ENCODE results near the gene MGMT. TPM values are rescaled to one million over a fixed set of nuclear protein-coding genes. Genes with fewer than 3 reads are reported as not detected.

Gene MGMT
- total and polyA plus RNA-seq, 9 of the 15 experiments (the other 6 are each of a cell fraction or from before 2014, with no cell fraction given), result 0.03 to 0.29 (median 0.11) TPM; not detected in 4

- 4% methylated on average over 3 of the region's 3 CpGs for WGBS (ENCODE audit: insufficient coverage, low coverage, missing lambda C conversion rate)
- ATAC-seq (no peak), FAIRE-seq (no peak)
These were observed 216.9 kb downstream of the MGMT start for GRCh38 chr10:129683920-129684319.

More at GRCh38 chr10:129683920-129684319, 216.9 kb downstream of the MGMT start:
- no peak overlapping the region for H3K4me3 ChIP-seq
- H3K36me3 ChIP-seq (ENCODE audit: control insufficient read depth, insufficient read depth, low read length), result no peaks in the 10 kb centered on the region
- no peaks in the 10 kb centered on the region for H3K9me1 ChIP-seq (ENCODE audit: control insufficient read depth, insufficient read depth, low read length)
- CTCF ChIA-PET (ENCODE audit: low intra/inter-chr PET ratio), result no interaction called here
- no peaks in the 10 kb centered on the region for H3K9me3 ChIP-seq (replicated peaks; ENCODE audit: control insufficient read depth, insufficient read depth, low read depth, low read length)
- H3K9ac ChIP-seq (ENCODE audit: insufficient read depth in 1 of 2, low read depth in 2 of 2, low read length in 2 of 2), result no peak overlapping the region
- POLR2A ChIA-PET, result no interaction called here
- no peaks in the 10 kb centered on the region for H3K79me2 ChIP-seq (ENCODE audit: control insufficient read depth, insufficient read depth, low read length)
- in situ Hi-C loops (cut with MboI) (no loop called here), intact Hi-C loops (cut with micrococcal nuclease) (no loop called here)
- H3K27me3 ChIP-seq (ENCODE audit: control insufficient read depth in 2 of 2, insufficient read depth in 2 of 2, low read length in 2 of 2), result peaks cover 0 to 10% of the 10 kb centered on the region in 2 experiments; a peak in 2 of 5 replicates
- BruUV-seq (replicated peaks), result no TSS peak
- no peak overlapping the region for H2AFZ ChIP-seq (ENCODE audit: low read depth, low read length)
- H3K4me2 ChIP-seq (ENCODE audit: insufficient read depth, low read length), result no peak overlapping the region
- TF ChIP-seq CREB3L1 (IDR thresholded peaks at IDR 0.05; ENCODE audit: borderline replicate concordance, low read depth), result no peak
- no peak for TF ChIP-seq YBX1 (IDR thresholded peaks at IDR 0.05)
- TF ChIP-seq TAL1 (IDR thresholded peaks at IDR 0.05), result no peak
- TF ChIP-seq ZNF644 (tag; IDR thresholded peaks at IDR 0.05; ENCODE audit: low read depth), result no peak
- no peak for TF ChIP-seq ZNF165 (CRISPR knock-in tag; IDR thresholded peaks at IDR 0.05; ENCODE audit: borderline replicate concordance)
- no peak for TF ChIP-seq ZNF75A (CRISPR knock-in tag; IDR thresholded peaks at IDR 0.05)
- no peak for TF ChIP-seq ASH1L (IDR thresholded peaks at IDR 0.05; ENCODE audit: borderline replicate concordance, low read depth, partially characterized antibody)
- TF ChIP-seq ZNF445 (CRISPR knock-in tag; IDR thresholded peaks at IDR 0.05; ENCODE audit: low read depth), result no peak
- TF ChIP-seq GABPB1 (CRISPR knock-in tag; IDR thresholded peaks at IDR 0.05), result no peak
- no peak for TF ChIP-seq POLR3A (IDR thresholded peaks at IDR 0.05; ENCODE audit: borderline replicate concordance, extremely low read depth, insufficient read depth, insufficient read length)
- TF ChIP-seq C11orf30 (IDR thresholded peaks at IDR 0.05; ENCODE audit: low read depth), result no peak
- no peak for TF ChIP-seq ZNF175 (CRISPR knock-in tag; IDR thresholded peaks at IDR 0.05; ENCODE audit: low read depth)
- TF ChIP-seq GTF2F1 (IDR thresholded peaks at IDR 0.05; ENCODE audit: low read depth, low read length), result no peak
- no peaks in the 10 kb centered on the region for H3K4me1 ChIP-seq (replicated peaks in 1 of 2; ENCODE audit: control insufficient read depth in 2 of 2, insufficient read depth in 2 of 2, low read length in 2 of 2)
- H3K27ac ChIP-seq (ENCODE audit: extremely low read depth, low read depth, low read length), result no peak overlapping the region
- no peaks in the 10 kb centered on the region for H4K20me1 ChIP-seq (replicated peaks; ENCODE audit: control insufficient read depth, insufficient read depth, low read length)
- DNase-seq (ENCODE audit: extremely low read depth in 1 of 4, low spot score in 3 of 4), result no peak

Measured in K562 (cell line).